ENCODE data around the gene ZRANB1.
A peak's percentile ranks its signal among the peaks of the same experiment; 100 is the strongest.

The ZRANB1 gene

DNA sequence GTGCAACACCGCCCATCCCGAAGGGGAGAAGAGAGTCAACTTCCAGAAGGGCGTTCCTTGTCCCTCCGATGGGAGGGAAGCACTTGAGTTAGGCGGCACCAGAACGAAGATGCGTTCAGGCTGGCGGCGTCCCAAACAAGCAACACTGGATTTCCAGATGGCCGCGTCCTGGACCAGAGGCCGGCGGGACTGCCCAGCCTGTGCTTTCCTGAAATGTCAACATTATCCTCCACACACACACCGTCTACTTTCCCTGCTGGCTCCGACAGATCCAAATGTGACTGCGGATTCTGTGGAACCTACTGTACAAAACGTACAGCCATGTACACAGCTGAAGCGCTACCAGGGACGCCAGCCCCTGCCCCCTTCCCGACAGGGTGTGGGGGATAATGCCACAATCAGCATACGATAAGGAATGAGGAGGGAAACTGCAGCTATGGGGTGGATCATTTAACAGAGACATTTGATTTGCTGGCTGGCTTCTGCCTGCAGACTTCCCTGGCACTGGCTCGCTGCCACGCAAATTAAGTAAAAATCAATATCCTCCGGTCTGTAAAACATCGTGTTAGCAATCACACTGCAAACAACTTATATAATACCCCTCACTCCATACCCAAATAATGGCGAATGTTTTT lies 82.1 kb downstream of the ZRANB1 start:
- DNase-seq: peak; percentile 41

- peak; percentile 41 for DNase-seq
Measured at GRCh38 chr10:125024497-125025234, 82.7 kb downstream of the ZRANB1 start.

DNA sequence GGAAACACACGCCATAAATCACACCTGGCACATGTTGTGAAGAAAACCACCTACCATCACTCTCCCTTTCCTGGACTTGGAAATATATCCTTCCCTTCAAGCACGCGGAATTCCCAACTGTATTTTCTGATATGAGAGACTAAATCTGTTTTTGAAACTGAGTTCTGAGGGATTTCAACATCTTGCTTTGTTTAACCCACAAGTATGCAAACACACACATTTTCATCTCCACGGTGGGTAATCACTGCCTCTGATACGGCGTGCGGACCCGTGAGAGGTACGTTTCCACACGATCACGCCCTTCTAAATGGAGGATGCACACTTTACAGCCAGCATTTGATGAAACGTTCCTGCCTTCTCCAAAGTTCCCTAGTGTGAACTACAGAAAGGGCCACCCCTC lies 83.4 kb downstream of the ZRANB1 start:
- no peak for DNase-seq

DNA sequence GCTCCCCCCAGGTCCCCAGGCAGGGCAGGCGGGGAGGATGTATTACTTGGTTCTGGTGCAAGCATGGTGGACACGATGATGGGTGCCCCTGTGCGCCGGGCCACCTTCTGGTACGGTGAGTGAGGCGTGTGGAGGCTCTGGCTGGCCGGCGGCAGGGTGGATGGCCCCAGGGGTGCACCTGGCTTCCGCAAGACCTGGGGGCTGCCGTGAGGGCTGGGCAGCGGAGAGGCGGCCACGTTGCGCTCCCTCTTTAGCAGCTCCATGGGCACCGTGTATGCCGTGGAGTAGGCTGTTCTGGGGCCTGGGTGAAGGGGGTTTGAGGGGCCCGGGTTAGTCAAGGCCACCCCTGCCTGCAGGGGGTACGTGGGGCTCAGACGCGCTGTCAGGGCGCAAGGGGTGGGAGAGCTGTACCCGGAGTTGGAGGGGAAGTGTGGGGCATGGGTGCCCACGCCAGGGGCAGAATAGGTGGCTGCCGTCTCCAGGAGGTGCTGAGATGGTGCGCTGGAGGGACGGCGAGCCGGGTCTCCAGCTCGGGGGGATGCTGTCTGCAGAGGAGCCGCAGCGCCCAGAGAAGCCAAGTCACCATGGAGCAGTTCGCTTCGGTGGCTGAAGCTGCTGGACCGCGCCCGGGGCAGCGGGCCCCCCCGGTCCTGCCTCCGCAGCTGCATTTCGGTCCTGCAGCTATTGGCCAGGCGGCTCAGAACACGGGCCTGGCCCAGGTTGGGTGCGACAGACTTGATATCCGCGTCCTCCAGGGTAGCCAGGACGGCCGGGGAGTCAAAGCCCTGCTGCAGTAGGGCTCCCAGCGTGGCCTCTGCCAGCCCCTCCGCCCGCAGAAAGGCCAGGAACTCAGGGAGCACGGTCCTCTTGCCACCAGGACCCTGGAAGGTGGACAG lies 84.4 kb downstream of the ZRANB1 start:
- DNase-seq: no peak

GRCh38 chr10:125026974-125027735 lies 85.2 kb downstream of the ZRANB1 start:
- no peak for DNase-seq

- DNase-seq: no peak
Measured at GRCh38 chr10:125027871-125028869, 86.2 kb downstream of the ZRANB1 start.

DNA sequence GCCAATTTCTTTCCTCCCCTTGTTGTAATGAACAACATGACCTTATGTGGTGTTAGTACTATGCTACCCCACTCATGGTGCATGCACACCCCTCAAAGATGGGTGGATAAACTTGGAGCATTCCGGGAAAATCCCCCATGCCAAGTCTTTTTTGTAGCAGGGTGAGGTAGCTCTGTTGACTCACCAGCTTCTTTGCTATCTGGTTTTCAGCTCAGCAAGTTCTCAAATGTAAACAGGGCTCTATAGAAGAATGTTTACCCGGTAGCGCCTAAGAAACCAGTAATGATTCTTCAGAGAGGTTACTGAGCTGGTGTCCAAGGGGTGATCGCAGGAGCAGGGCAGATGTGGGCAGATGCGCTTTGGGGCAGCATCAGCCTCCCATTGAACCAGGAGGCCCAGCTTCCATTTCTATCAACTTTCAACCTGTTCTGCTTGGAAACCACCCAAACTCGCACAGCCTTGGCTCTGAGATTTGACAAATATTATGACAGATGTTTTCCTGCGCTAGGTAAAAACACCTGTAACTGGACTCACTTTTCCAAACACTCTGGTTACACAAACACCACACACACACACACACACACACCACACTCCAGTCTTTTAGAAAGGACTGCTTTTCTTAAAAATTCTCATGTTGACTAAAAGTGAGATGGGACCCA lies 87.8 kb downstream of the ZRANB1 start:
- DNase-seq: no peak

GRCh38 chr10:125030567-125031197 lies 88.8 kb downstream of the ZRANB1 start:
- DNase-seq: peak; percentile 4

GRCh38 chr10:125032474-125033020 lies 90.6 kb downstream of the ZRANB1 start:
- DNase-seq: no peak

- no peak for DNase-seq
Measured at GRCh38 chr10:125033146-125033924, 91.4 kb downstream of the ZRANB1 start.

DNA sequence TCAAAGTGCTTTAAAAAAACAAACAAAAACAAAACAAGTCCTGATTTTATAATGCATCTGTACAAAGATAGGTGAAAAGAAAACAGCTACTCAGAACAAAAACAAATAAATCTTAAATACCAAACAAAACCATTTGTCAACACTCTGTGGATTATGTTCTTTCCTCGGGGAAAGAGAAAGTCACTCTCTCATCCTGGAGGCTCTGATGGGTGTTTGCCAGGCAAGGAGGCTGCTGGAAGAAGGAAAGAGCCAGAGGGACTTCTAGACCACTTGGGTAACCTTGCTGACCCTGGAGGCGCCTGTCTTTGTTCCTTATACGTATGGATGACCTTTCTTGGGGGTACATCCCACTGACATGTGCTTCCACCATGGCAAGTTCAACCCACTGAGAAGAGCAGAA lies 92.8 kb downstream of the ZRANB1 start:
- no peak for DNase-seq

DNA sequence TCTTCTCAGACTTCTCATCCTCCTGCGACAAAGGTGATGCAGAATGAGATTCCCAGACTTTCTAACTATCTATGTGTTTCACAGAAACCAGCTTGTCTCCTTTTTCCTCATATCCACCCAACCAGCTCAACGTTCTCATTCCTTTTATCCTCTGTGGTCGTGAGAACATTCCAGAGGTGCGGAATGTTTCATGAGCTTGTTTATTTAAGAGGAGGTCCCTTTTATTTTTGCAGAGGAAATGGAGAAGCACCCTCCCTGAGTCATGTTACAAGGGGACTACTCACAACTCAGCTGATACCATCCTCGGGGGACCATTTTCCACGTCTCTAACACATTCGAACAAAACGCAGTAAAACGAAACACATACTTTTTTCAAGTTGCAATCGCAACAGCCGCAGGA lies 93.2 kb downstream of the ZRANB1 start:
- no peak for DNase-seq

- no peak for DNase-seq
Measured at GRCh38 chr10:125035588-125036295, 93.8 kb downstream of the ZRANB1 start.

DNA sequence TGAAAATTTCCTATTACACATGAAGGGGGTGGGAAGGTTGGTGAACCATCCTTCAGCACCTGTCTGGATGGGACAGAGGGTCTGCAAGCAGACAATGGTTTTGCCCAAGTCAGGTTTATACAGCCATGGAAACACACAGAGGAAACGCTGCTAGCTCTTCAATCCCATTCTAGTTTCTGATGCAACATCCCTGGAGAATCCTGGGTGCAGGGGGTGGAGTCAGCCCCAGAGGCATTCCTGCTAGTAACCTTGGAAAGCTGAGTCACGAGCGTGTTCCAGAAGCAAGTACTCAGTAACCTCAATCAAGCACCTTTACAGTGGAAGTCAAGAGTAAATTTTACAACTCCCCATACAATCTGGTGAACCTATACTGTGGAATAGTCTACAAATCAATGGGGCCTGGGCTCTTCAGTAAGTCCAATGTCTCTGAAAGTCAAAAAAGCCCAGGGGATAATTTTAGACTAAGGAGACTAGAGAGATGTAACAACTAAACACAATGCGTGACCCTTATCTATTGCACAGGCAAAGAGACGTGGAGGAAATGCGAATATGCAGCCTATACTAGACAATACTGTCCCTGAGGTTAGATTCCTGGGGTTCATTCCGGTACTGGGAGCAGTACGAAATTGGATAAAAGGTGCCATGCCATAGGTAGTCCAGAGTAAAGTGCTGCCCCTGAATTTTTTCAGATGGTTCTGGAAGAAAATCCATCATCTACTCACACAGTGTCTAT lies 95.4 kb downstream of the ZRANB1 start:
- DNase-seq: no peak

Data from DMS79 treated with DMSO at 0.1 percent for 48 hours (cell line).